ENCODE measurements around the gene LSM2.

The LSM2 gene

DNA sequence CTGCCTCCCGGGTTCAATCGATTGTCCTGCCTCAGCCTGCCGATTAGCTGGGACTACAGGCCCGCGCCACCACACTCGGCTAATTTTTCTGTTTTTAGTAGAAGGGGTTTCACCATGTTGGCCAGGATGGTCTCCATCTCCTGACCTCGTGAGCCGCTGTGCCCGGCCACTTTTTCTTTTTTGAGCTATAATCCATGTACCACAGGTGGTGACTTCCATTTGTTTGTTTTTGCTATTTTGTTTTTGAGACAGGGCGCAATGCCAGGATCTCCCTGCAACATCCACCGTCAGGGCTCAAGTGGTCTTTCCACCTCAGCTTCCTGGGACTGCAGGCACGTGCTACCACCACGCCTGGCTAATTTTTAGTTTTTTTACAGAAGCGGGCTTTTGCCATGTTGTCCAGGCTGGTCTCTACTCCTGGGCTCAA, 29.3 kb upstream of the LSM2 start:
- ChIA-PET CTCF (interaction anchor here (1.1 to 2.2 kb wide), 5 partner anchors 9 to 158 kb away, joined by 3 to 5 read pairs (median 3); partner anchors contain the start of genes DDAH2 and MSH5), POLR2A (interaction anchor here (0.7 to 1.8 kb wide), 6 partner anchors 9 to 1757 kb away, joined by 3 to 7 read pairs (median 4); partner anchors contain the start of genes HSPA1B, NEU1 and NFKBIL1)
- DNase-seq (ENCODE audit: low read depth, low spot score) = no peak
- TF ChIP-seq, protein P1, sequence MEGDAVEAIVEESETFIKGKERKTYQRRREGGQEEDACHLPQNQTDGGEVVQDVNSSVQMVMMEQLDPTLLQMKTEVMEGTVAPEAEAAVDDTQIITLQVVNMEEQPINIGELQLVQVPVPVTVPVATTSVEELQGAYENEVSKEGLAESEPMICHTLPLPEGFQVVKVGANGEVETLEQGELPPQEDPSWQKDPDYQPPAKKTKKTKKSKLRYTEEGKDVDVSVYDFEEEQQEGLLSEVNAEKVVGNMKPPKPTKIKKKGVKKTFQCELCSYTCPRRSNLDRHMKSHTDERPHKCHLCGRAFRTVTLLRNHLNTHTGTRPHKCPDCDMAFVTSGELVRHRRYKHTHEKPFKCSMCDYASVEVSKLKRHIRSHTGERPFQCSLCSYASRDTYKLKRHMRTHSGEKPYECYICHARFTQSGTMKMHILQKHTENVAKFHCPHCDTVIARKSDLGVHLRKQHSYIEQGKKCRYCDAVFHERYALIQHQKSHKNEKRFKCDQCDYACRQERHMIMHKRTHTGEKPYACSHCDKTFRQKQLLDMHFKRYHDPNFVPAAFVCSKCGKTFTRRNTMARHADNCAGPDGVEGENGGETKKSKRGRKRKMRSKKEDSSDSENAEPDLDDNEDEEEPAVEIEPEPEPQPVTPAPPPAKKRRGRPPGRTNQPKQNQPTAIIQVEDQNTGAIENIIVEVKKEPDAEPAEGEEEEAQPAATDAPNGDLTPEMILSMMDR (IDR thresholded peaks at IDR 0.05; ENCODE audit: insufficient read depth, low read length, missing control alignments) = no peak
- H3K4me3 ChIP-seq (ENCODE audit: low read depth, low read length) = peak overlapping the region; percentile 93

DNA sequence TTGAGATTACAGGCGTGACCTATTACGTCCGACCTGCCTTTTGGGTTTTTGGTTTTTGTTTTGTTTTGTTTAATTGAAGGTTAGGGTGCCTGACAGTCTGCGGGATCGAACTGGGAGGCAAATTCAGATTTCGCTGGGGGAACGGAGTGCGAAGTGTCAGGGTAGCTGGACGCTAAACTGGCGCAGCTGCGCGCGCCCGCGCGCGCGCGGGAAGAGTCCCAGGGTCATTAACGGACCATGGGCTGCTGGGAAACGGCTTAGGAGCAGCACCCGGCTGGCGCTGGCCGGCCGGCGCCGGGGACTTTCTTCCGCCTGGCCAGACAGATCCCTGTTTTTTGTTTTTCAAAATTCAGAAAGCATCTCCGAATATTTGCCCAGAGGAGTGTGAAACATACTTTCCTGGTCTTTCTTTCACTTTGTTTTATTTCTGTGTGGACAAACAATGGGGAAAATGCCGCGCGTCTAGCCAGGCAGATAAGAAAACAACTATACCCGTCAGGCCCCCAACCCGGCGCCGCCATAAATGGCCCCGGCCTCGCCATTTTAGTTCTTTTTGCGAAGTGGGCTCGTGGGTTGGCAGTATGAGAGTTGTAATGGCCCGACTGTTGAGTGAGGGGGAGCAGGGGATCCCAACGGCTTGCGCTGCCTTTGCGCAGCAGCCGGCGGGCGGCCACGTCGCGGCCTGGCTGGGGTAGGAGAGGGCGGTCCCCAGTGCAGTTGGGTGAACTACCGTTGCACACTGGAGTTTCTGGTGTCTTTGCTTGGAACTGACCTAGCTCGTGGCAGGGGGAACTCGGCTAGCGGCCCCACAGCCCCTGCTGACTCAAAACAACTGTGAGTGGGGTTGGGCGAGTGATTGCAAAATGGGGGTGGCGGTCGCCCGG, 27.8 kb upstream of the LSM2 start:
- TF ChIP-seq, protein P1 (IDR thresholded peaks at IDR 0.05; ENCODE audit: insufficient read depth, low read length, missing control alignments) = no peak
- H3K4me3 ChIP-seq (ENCODE audit: low read depth, low read length) = peak overlapping the region; percentile 93
- ChIA-PET CTCF (interaction anchor here (1.1 to 5.1 kb wide), 3 partner anchors 28 to 106 kb away, joined by 4 to 29 read pairs (median 5); partner anchors contain the start of genes DDAH2 and LSM2), POLR2A (interaction anchor here (0.6 to 1.1 kb wide), 8 partner anchors 10 to 132 kb away, joined by 3 to 5 read pairs (median 3); partner anchors contain the start of genes ABHD16A, HSPA1L and NEU1)
- no peak for DNase-seq (ENCODE audit: low read depth, low spot score)

- ChIA-PET POLR2A (interaction anchor here (0.5 to 1.8 kb wide), 3 partner anchors 79 to 146 kb away, joined by 3 to 14 read pairs (median 3); partner anchors contain the start of gene DDAH2), CTCF (interaction anchor here (0.9 to 5.1 kb wide), 8 partner anchors 33 to 152 kb away, joined by 3 to 60 read pairs (median 9); partner anchors contain the start of genes DDAH2 and LY6G5C)
- TF ChIP-seq, protein P1 (IDR thresholded peaks at IDR 0.05; ENCODE audit: insufficient read depth, low read length, missing control alignments) = no peak
- no peak for DNase-seq (ENCODE audit: low read depth, low spot score)
- peak overlapping the region; percentile 71; the same call in 1 of the 2 replicates for H3K4me3 ChIP-seq (ENCODE audit: low read depth, low read length)
These were observed 24.8 kb upstream of the LSM2 start for GRCh38 chr6:31831350-31832215.

DNA sequence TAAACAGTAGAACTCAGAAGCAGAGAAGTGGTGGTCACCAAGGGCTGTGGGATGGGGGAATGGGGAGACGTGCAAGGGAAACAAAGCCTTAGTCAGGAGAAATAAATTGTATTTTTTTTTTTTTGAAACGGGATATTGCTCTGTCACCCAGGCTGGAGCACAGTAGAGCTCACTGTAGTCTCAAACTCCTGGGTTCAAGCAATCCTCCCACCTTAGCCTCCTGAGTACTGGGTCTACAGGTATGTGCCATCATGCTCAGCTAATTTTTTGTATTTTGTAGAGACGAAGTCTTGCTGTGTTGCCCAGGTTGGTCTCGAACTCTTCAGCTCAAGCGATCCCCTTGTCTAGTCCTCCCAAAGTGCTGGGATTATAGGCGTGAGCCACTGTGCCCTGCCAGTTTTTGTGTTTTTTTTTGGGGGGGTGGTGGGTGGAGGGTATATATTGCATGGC, 24.1 kb upstream of the LSM2 start:
- peak overlapping the region; percentile 71 for H3K4me3 ChIP-seq (ENCODE audit: low read depth, low read length)
- CTCF ChIA-PET = interaction anchor here (0.6 to 5.1 kb wide), 17 partner anchors 8 to 151 kb away, joined by 3 to 60 read pairs (median 5); partner anchors contain the start of genes DDAH2, HSPA1A, HSPA1L and LSM2
- TF ChIP-seq, protein P1 (IDR thresholded peaks at IDR 0.05; ENCODE audit: insufficient read depth, low read length, missing control alignments) = no peak
- POLR2A ChIA-PET = interaction anchor here (0.5 to 1.8 kb wide), 5 partner anchors 16 to 145 kb away, joined by 3 to 14 read pairs (median 5); partner anchors contain the start of genes DDAH2, HSPA1A, HSPA1L and LSM2
- no peak for DNase-seq (ENCODE audit: low read depth, low spot score)

DNA sequence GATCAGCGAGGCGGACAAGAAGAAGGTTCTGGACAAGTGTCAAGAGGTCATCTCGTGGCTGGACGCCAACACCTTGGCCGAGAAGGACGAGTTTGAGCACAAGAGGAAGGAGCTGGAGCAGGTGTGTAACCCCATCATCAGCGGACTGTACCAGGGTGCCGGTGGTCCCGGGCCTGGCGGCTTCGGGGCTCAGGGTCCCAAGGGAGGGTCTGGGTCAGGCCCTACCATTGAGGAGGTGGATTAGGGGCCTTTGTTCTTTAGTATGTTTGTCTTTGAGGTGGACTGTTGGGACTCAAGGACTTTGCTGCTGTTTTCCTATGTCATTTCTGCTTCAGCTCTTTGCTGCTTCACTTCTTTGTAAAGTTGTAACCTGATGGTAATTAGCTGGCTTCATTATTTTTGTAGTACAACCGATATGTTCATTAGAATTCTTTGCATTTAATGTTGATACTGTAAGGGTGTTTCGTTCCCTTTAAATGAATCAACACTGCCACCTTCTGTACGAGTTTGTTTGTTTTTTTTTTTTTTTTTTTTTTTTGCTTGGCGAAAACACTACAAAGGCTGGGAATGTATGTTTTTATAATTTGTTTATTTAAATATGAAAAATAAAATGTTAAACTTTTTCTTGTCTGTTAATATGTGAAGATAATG, 23.0 kb upstream of the LSM2 start:
- peak overlapping the region; percentile 71 for H3K4me3 ChIP-seq (ENCODE audit: low read depth, low read length)
- ChIA-PET POLR2A (interaction anchor here (0.6 to 1.8 kb wide), 13 partner anchors 9 to 715 kb away, joined by 3 to 14 read pairs (median 3); partner anchors contain the start of genes ABHD16A, ATP6V1G2, DDAH2 and HSPA1A), CTCF (interaction anchor here (0.8 to 5.1 kb wide), 23 partner anchors 9 to 267 kb away, joined by 3 to 60 read pairs (median 4); partner anchors contain the start of genes C6orf47, CLIC1, DDAH2 and HSPA1A)
- TF ChIP-seq, protein P1 (IDR thresholded peaks at IDR 0.05; ENCODE audit: insufficient read depth, low read length, missing control alignments) = no peak
- no peak for DNase-seq (ENCODE audit: low read depth, low spot score)

Data from AG04449 (cell line).